OCI-LY7 (cell line): Measurements from ENCODE around the gene GPC3.

Experiments used
- CTCF ChIP-seq: fragments of 200-600 bp; sonication (generic); conservative IDR thresholded peaks from 2 replicates; pipeline ENCODE4 v1.5.1; 2014; ENCODE audit warnings: mild to moderate bottlenecking, antibody characterized with exemption, low read length, moderate library complexity, mixed read lengths
- EZH2phosphoT487 ChIP-seq: fragments of 200-600 bp; sonication (generic); IDR thresholded peaks from 2 replicates; pipeline ENCODE4 v1.6.1; 2018; ENCODE audit warnings: low read depth, borderline replicate concordance, mild to moderate bottlenecking, mixed run types, antibody characterized with exemption, low read length, moderate library complexity, mixed read lengths

- TF ChIP-seq CTCF (no peak), EZH2phosphoT487 (no peak)
Observed at GRCh38 chrX:134024686-134025377, 39.4 kb upstream of the GPC3 start.
